CD4-positive, CD25-positive, alpha-beta regulatory T cell (primary cell): ENCODE measurements around the gene CHTOP. TPM values are rescaled to one million over a fixed set of nuclear protein-coding genes. Genes with fewer than 3 reads are reported as not detected.
"Not testable (repeated sequence)": the region's sequence is repeated elsewhere in the genome, so short reads cannot be mapped to it uniquely, and the experiment has no call there.

Experiments used
- ATAC-seq, 2 donors: fragments of 150-1000 bp; cut with Tn5 transposase; one replicate each; pipeline ENCODE4 v1.10.0; 2021; ENCODE audit warnings: low read depth in 2 of 2, moderate number of reproducible peaks in 2 of 2, moderate library complexity in 1 of 2
- DNase-seq, 3 donors: peaks; one replicate each; pipeline versions ENCODE4 v3.0.0 to v3.0.0-alpha.2; 2012 to 2022; ENCODE audit warnings: mixed read lengths in 1 of 3
- H3K27ac ChIP-seq: one replicate; pipeline ENCODE4 v1.7.0; 2013; ENCODE audit warnings: mild to moderate bottlenecking, low read length; ENCODE audit not compliant: insufficient read depth, poor library complexity, severe bottlenecking
- H3K27me3 ChIP-seq: one replicate; pipeline ENCODE4 v1.7.0; 2013; ENCODE audit warnings: low read length; ENCODE audit not compliant: control insufficient read depth, insufficient read depth
- H3K36me3 ChIP-seq: one replicate; pipeline ENCODE4 v1.7.0; 2013; ENCODE audit warnings: mild to moderate bottlenecking, low read length, moderate library complexity; ENCODE audit not compliant: control insufficient read depth, insufficient read depth
- H3K4me1 ChIP-seq: 2 replicates; pipeline ENCODE4 v1.7.0; 2013; ENCODE audit warnings: mild to moderate bottlenecking, low read length; ENCODE audit not compliant: insufficient read depth, control insufficient read depth, poor library complexity, severe bottlenecking
- H3K4me3 ChIP-seq: one replicate; pipeline ENCODE4 v1.7.0; 2013; ENCODE audit warnings: low read depth, mild to moderate bottlenecking, low read length, moderate library complexity
- H3K9me3 ChIP-seq, 2 experiments: 1 replicate in 1 of 2; 2 replicates in 1 of 2; pipeline ENCODE4 v1.7.0; 2013; ENCODE audit warnings: low read length in 2 of 2, mild to moderate bottlenecking in 1 of 2, moderate library complexity in 1 of 2; ENCODE audit not compliant: control insufficient read depth in 2 of 2
- H3K27ac Mint-ChIP-seq, 3 donors: one replicate each; pipeline ENCODE4 v1.8.0; 2020 to 2022; ENCODE audit warnings: mild to moderate bottlenecking in 3 of 3, mixed read lengths in 3 of 3, moderate library complexity in 2 of 3
- H3K27me3 Mint-ChIP-seq: one replicate; pipeline ENCODE4 v1.8.0; 2022; ENCODE audit warnings: mild to moderate bottlenecking, mixed read lengths
- H3K36me3 Mint-ChIP-seq: one replicate; pipeline ENCODE4 v1.8.0; 2020; ENCODE audit warnings: mixed read lengths
- H3K4me1 Mint-ChIP-seq, 4 donors: one replicate each; pipeline ENCODE4 v1.8.0; 2020 to 2022; ENCODE audit warnings: mixed read lengths in 4 of 4, mild to moderate bottlenecking in 1 of 4
- H3K4me3 Mint-ChIP-seq, 4 donors: one replicate each; pipeline ENCODE4 v1.8.0; 2020 to 2022; ENCODE audit warnings: mild to moderate bottlenecking in 4 of 4, mixed read lengths in 4 of 4, moderate library complexity in 3 of 4
- H3K9me3 Mint-ChIP-seq, 7 donors: one replicate each; pipeline ENCODE4 v1.8.0; 2020 to 2022; ENCODE audit warnings: mixed read lengths in 7 of 7, mild to moderate bottlenecking in 3 of 7, moderate library complexity in 2 of 7
- polyA plus RNA-seq, 4 donors: library from polyadenylated mRNA; unstranded; fragments of 300-500 nt; fragmentation: Illumina TruSeq; gene quantifications; one replicate each; pipeline ENCODE4 v1.2.3, GENCODE V29; 2021
- total RNA-seq: library from RNA; stranded (reverse); gene quantifications from one replicate; pipeline ENCODE4 v1.2.3, GENCODE V29; 2022

CHTOP gene
- 85.1 TPM for total RNA-seq
- 10 to 100 TPM; 57.5 to 73.1 (median 65.8) TPM for polyA plus RNA-seq

- Histone ChIP-seq H3K4me1 (peaks cover 19% of the 10 kb centered on the region), H3K27me3 (no peaks in the 10 kb centered on the region), H3K4me3 (peak within 1 kb of the TSS; percentile 95), H3K36me3 (peaks cover 31% of the 10 kb centered on the region), H3K27ac (peak within 1 kb of the TSS; percentile 100), H3K9me3 (no peaks in the 10 kb centered on the region)
- ATAC-seq: peak; percentile 89 to 90
- peak within 1 kb of the TSS; percentile 100 for H3K27ac Mint-ChIP-seq
- peaks cover 19% of the 10 kb centered on the region for H3K36me3 Mint-ChIP-seq
- H3K27me3 Mint-ChIP-seq: peaks cover 6% of the 10 kb centered on the region
- peaks cover 15 to 50% (median 32%) of the 10 kb centered on the region in 4 donors for H3K4me1 Mint-ChIP-seq
- peak; percentile 93 to 98 (median 97) for DNase-seq
- peak within 1 kb of the TSS; percentile 98 to 100 (median 100) for H3K4me3 Mint-ChIP-seq
- no peaks in the 10 kb centered on the region for H3K9me3 Mint-ChIP-seq
Measured at GRCh38 chr1:153633754-153634665, at the start of gene CHTOP. Gene CHTOP (plus strand): TSS chr1:153634066. CDS start chr1:153636589, 2,523 bp downstream.

GRCh38 chr1:153585006-153585405 lies 48.9 kb upstream of the CHTOP start:
- H3K27ac ChIP-seq: no peak overlapping the region
- H3K27ac Mint-ChIP-seq: no peak overlapping the region
- H3K4me3 ChIP-seq: no peak overlapping the region
- no peaks in the 10 kb centered on the region for H3K4me1 ChIP-seq
- no peaks in the 10 kb centered on the region for H3K9me3 ChIP-seq
- H3K9me3 Mint-ChIP-seq: no peaks in the 10 kb centered on the region
- ATAC-seq: no peak
- no peak overlapping the region for H3K4me3 Mint-ChIP-seq
- DNase-seq: no peak
- no peaks in the 10 kb centered on the region for H3K36me3 ChIP-seq
- peaks cover 2% of the 10 kb centered on the region for H3K27me3 ChIP-seq
- H3K36me3 Mint-ChIP-seq: no peaks in the 10 kb centered on the region
- H3K27me3 Mint-ChIP-seq: peaks cover 34% of the 10 kb centered on the region
- no peaks in the 10 kb centered on the region for H3K4me1 Mint-ChIP-seq

- Mint-ChIP-seq H3K27ac (no peak overlapping the region), H3K9me3 (no peaks in the 10 kb centered on the region), H3K4me3 (no peak overlapping the region), H3K4me1 (no peaks in the 10 kb centered on the region), H3K27me3 (peaks cover 31% of the 10 kb centered on the region), H3K36me3 (no peaks in the 10 kb centered on the region)
- Histone ChIP-seq H3K36me3 (no peaks in the 10 kb centered on the region), H3K27ac (no peak overlapping the region), H3K4me3 (no peak overlapping the region), H3K27me3 (peaks cover 2% of the 10 kb centered on the region), H3K9me3 (no peaks in the 10 kb centered on the region), H3K4me1 (no peaks in the 10 kb centered on the region)
- ATAC-seq (no peak), DNase-seq (no peak)
Measured at GRCh38 chr1:153586347-153586746, 47.5 kb upstream of the CHTOP start.

- no peak overlapping the region for H3K27ac Mint-ChIP-seq
- H3K4me1 Mint-ChIP-seq: no peaks in the 10 kb centered on the region
- peaks cover 2% of the 10 kb centered on the region for H3K27me3 ChIP-seq
- no peaks in the 10 kb centered on the region for H3K36me3 ChIP-seq
- no peak overlapping the region for H3K4me3 Mint-ChIP-seq
- H3K36me3 Mint-ChIP-seq: no peaks in the 10 kb centered on the region
- peaks cover 31% of the 10 kb centered on the region for H3K27me3 Mint-ChIP-seq
- H3K27ac ChIP-seq: no peak overlapping the region
- no peak overlapping the region for H3K4me3 ChIP-seq
- no peaks in the 10 kb centered on the region for H3K9me3 Mint-ChIP-seq
- DNase-seq: no peak
- no peaks in the 10 kb centered on the region for H3K4me1 ChIP-seq
- no peaks in the 10 kb centered on the region for H3K9me3 ChIP-seq
- ATAC-seq: no peak
Measured at GRCh38 chr1:153587314-153587713, 46.6 kb upstream of the CHTOP start.

GRCh38 chr1:153588033-153588432 lies 45.8 kb upstream of the CHTOP start:
- H3K4me1 Mint-ChIP-seq, H3K9me3 Mint-ChIP-seq, H3K27ac ChIP-seq, H3K4me3 ChIP-seq, H3K36me3 Mint-ChIP-seq, DNase-seq, H3K36me3 ChIP-seq, H3K4me1 ChIP-seq, H3K27me3 ChIP-seq, H3K4me3 Mint-ChIP-seq, ATAC-seq, H3K27ac Mint-ChIP-seq, H3K9me3 ChIP-seq: not testable (repeated sequence)
- H3K27me3 Mint-ChIP-seq: peaks cover 31% of the 10 kb centered on the region

GRCh38 chr1:153588482-153588881 lies 45.4 kb upstream of the CHTOP start:
- H3K4me1 Mint-ChIP-seq: no peaks in the 10 kb centered on the region
- DNase-seq: no peak
- H3K27me3 Mint-ChIP-seq: peaks cover 31% of the 10 kb centered on the region
- peak overlapping the region in 1 of 3 donors; percentile 84 for H3K27ac Mint-ChIP-seq
- Histone ChIP-seq H3K4me1 (no peaks in the 10 kb centered on the region), H3K27me3 (peaks cover 2% of the 10 kb centered on the region), H3K9me3 (no peaks in the 10 kb centered on the region), H3K27ac (no peak overlapping the region), H3K4me3 (no peak overlapping the region), H3K36me3 (no peaks in the 10 kb centered on the region)
- no peaks in the 10 kb centered on the region for H3K36me3 Mint-ChIP-seq
- ATAC-seq: no peak
- no peaks in the 10 kb centered on the region for H3K9me3 Mint-ChIP-seq
- H3K4me3 Mint-ChIP-seq: no peak overlapping the region

GRCh38 chr1:153592748-153593147 lies 41.1 kb upstream of the CHTOP start:
- DNase-seq (no peak), ATAC-seq (no peak)
- H3K9me3 Mint-ChIP-seq: no peaks in the 10 kb centered on the region
- H3K27me3 Mint-ChIP-seq: peaks cover 11% of the 10 kb centered on the region
- no peak overlapping the region for H3K4me3 Mint-ChIP-seq
- no peak overlapping the region for H3K4me3 ChIP-seq
- no peaks in the 10 kb centered on the region for H3K27me3 ChIP-seq
- H3K27ac Mint-ChIP-seq: no peak overlapping the region
- no peaks in the 10 kb centered on the region for H3K36me3 ChIP-seq
- H3K27ac ChIP-seq: no peak overlapping the region
- no peaks in the 10 kb centered on the region for H3K36me3 Mint-ChIP-seq
- H3K4me1 ChIP-seq: peaks cover 1% of the 10 kb centered on the region
- H3K9me3 ChIP-seq: no peaks in the 10 kb centered on the region
- peaks cover 3 to 11% (median 8%) of the 10 kb centered on the region in 4 donors for H3K4me1 Mint-ChIP-seq

- Mint-ChIP-seq H3K27ac (peak overlapping the region in 2 of 3 donors; percentile 54 to 69), H3K4me1 (peaks cover 7 to 29% (median 17%) of the 10 kb centered on the region in 4 donors), H3K4me3 (no peak overlapping the region), H3K9me3 (no peaks in the 10 kb centered on the region), H3K27me3 (no peaks in the 10 kb centered on the region), H3K36me3 (no peaks in the 10 kb centered on the region)
- Histone ChIP-seq H3K36me3 (no peaks in the 10 kb centered on the region), H3K27ac (no peak overlapping the region), H3K4me3 (no peak overlapping the region), H3K9me3 (no peaks in the 10 kb centered on the region), H3K27me3 (no peaks in the 10 kb centered on the region), H3K4me1 (peaks cover 10% of the 10 kb centered on the region)
- DNase-seq (peak in 1 of 3 donors; percentile 42), ATAC-seq (peak; percentile 46 to 52)
Measured at GRCh38 chr1:153597206-153597605, 36.7 kb upstream of the CHTOP start.
